GM21528 (cell line): ENCODE data around the gene TM6SF1.
"Not testable (repeated sequence)": the region's sequence is repeated elsewhere in the genome, so short reads cannot be mapped to it uniquely, and the experiment has no call there.

ENCODE experiments used
- ATAC-seq: cut with Tn5 transposase; IDR thresholded peaks from one replicate; pipeline ENCODE4 v1.9.1; 2021; ENCODE audit warnings: mild to moderate bottlenecking, moderate library complexity; ENCODE audit not compliant: unreplicated experiment, low FRiP score

The TM6SF1 gene

GRCh38 chr15:83087576-83087975, 19.9 kb upstream of the TM6SF1 start:
- no peak for ATAC-seq

DNA sequence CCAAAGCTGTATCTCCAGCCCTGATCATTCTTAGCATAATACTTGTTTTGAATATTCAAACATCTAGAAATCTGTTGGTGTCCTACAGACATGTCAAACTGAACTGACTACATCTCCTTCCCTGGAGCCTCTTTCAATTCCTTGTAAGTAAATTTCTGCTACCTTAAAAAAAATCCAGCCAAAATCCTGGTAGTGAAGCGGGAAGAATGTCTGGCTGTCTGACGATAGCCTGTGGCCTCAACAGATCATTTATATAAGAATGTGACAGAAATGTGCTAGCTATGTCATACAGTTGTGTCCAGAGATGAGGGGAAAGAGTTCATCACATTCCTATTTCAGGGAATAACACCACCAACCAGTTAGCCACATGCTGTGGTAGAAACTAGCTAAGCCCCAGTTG, 18.6 kb upstream of the TM6SF1 start:
- ATAC-seq = no peak

GRCh38 chr15:83090465-83090864, 17.0 kb upstream of the TM6SF1 start:
- ATAC-seq = no peak

- not testable (repeated sequence) for ATAC-seq
These were observed 15.5 kb upstream of the TM6SF1 start for GRCh38 chr15:83091965-83092308.

GRCh38 chr15:83092309-83092976, 15.0 kb upstream of the TM6SF1 start:
- peak; percentile 81 for ATAC-seq

- ATAC-seq = no peak
These were observed 12.9 kb upstream of the TM6SF1 start for GRCh38 chr15:83094583-83094982.

GRCh38 chr15:83098079-83098478, 9.4 kb upstream of the TM6SF1 start:
- no peak for ATAC-seq

- ATAC-seq = no peak
These were observed 8.2 kb upstream of the TM6SF1 start for GRCh38 chr15:83099290-83099689.

DNA sequence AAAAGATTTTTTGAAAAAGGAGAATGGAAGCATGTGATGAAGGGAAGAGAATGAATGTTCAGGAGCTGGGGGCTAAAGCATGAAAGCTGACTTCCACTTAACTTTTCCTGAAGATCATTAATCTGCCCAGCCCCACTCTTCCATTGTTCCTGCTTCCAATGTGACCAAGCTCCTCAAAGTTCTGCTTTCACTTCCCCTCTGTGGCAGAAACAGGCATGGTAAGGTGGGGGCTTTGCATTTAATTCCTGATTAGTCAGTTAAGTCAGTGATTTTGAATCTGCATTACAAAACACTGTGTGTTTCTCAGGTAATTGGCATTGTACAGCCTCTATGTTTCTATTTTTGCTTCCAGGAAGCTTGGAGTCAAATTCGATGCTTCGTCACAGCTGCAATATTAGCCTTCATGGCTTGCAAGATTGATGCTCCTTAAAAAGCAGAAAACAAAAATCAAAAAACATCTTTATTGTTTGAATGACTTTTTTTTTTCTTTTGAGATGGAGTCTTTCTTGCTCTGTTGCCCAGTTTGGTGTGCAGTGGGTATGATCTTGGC, 7.3 kb upstream of the TM6SF1 start:
- no peak for ATAC-seq

DNA sequence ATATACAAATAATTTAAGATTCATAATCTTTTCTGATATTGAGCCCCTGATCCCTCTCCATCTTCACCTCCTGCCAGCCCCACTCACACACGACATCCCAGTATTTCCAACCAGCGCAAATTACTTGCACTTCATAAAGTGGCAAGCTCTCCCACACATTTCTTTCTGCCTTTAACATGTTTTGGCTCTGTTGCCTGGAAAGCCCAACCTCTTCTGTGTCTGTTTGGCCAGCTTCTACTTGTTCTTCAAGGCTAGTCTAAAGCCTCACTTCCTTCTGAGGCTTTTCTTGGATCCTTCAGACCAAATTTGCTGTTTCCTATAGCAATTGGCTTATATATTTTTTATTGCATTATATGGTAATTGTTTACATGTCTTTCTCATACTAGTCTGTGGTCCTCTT, 5.1 kb upstream of the TM6SF1 start:
- ATAC-seq = no peak

DNA sequence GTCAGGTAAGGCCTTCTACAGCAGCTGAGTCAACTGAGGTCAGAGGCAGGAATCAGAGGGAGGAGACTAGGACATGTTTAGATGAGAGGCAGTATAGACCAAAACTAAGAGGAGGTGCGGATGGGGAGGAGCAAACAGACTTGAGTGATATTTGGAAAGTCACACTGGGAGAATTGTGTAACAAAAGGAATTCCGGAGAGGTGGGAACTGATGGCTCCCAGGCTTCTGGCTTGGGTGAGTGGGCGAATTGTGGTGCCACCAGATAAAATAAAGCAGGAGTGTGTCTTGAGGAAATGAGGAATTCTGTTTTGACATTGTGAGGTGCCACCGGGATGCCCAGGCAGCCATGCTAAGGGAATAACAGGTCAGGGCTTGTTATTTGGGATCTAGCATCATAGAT, 3.3 kb upstream of the TM6SF1 start:
- no peak for ATAC-seq

DNA sequence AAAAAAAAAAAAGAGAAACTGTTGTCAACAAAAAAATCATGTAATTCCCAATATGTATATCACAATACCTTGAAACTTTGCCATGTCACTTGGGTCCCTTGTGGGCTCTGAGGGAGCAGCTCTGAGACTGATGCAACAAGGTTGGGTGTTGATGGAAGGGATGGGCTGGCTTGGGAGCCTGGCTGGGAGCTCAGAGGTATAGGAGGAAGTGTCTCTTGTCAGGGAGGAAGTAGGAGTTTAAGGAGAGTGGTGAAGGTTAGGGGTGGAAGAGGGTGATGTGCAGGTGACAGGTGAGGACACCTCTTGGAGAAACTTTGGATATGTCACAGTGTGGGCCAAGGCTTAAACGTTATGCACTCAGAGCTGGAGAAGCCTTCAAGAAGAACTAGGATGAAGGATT, 2.0 kb upstream of the TM6SF1 start:
- ATAC-seq = no peak

- no peak for ATAC-seq
These were observed 366 bp downstream of the TM6SF1 start for GRCh38 chr15:83107841-83108181.

DNA sequence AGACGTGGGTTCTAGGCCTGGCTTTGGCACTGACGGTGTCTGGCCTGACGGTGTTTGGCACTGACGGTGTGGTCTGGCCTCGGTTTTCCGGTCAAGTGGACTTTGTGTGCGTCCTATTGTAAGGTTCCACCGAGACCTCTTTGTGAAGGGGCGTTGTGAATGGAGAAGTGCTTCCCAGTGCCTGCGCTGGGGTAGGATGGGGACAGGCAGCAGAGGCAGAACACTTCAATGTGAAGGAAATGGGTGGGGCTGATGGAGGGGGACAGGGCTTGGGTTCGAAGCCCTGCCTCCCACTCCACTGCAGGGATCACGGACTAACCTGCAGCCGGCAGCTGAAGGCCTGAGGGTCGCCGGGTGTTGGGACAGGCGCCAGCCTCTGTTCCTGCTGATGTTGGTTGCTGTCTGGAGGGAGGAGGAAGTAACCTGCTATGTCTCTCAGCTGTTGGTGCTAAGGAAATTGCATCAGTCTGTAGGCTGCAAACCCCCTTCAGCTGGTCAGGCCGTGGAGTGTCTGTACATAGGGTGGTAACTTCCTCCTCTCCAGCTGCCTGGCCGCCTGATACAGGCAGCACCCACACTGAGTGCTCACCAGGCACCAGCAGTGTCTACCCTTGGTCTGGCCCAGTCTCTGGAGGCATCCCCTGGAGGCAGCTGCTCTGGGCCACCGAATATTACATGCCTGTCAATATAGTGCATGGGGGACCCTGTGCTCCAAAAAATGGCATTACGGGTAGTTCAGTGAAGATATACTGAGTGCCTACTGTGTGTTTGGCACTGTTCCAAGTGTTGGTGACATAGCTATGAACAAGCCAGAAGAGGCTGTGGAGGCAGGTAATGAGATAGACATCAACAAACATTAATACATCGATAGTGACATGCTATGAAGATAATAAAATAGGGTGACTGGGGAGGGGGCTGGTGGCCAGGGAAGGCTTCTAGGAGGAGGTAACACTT, 1.1 kb downstream of the TM6SF1 start:
- peak; percentile 64 for ATAC-seq

DNA sequence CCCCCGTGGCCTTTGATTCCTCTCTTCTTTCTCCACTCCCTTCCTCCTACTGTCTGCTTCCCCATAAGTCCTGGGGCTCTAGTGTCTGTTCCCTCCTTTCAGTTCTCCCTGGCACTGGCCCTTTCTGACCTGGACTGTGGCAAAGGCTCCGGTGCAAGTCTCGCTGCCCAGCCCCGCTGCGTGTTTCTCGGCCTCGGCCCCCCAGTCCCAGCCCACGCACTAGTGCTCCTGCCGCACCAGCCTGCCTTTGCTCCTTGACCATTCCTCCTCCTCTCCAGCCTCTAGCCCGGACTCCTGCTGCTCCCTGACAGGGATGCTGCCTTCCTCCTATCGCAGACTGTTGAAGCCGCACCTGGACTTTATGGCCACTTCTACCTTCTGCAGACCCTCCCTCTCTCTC, 2.1 kb downstream of the TM6SF1 start:
- no peak for ATAC-seq

DNA sequence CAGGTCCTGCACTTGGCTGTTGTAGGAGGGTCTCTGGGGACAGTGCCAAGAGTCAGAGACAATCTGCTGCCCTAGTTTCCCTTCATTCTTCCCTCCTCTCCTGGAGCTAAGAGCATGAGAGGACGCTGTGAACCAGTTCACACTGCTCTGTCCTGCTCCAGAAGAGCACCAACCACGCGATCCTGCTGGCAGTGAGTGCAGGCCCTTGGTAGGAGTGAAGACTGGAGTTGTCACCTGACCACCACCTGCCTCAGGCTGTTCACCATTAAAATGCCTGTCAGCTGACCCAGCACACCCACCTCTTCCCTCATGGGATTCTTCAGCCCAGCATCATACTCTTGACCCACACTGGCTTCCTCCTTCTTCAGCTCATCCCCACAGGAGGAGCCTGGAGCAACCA, 2.9 kb downstream of the TM6SF1 start:
- no peak for ATAC-seq

GRCh38 chr15:83111149-83111548, 3.7 kb downstream of the TM6SF1 start:
- ATAC-seq = no peak

DNA sequence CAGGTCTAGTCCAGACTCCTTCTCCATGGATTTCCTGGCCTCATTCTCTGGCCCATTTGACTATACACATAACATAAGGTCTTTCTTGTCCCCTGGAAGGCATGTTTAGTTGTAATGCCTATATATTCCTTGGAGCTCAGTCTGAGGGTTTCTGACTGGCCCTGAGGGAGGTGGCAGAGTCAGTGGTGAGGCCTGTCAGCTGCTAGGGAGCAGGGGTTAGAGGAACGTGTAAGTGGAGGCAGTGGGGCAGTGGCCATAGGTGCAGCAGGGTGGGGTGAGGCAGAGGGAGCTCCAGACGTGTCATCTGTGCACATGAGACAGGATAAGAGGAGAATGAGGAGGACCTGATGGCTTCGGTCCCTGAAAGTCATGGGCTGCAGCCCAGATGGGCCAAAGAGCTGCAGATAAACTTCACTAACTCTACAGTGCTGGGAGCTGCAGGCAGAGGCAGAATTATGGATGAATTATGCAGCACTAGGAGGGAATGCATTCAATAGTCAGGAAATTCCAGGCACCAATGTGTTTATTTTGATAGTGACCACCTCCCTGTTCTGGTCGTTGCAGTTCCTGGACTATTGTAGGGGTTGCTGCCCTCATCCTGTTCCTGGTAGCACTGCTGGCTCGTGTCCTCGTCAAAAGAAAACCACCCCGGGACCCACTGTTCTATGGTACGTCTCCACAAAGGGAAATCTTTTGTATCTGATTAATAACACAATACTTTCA, 4.9 kb downstream of the TM6SF1 start:
- no peak for ATAC-seq

- no peak for ATAC-seq
These were observed 5.5 kb downstream of the TM6SF1 start for GRCh38 chr15:83112956-83113299.

DNA sequence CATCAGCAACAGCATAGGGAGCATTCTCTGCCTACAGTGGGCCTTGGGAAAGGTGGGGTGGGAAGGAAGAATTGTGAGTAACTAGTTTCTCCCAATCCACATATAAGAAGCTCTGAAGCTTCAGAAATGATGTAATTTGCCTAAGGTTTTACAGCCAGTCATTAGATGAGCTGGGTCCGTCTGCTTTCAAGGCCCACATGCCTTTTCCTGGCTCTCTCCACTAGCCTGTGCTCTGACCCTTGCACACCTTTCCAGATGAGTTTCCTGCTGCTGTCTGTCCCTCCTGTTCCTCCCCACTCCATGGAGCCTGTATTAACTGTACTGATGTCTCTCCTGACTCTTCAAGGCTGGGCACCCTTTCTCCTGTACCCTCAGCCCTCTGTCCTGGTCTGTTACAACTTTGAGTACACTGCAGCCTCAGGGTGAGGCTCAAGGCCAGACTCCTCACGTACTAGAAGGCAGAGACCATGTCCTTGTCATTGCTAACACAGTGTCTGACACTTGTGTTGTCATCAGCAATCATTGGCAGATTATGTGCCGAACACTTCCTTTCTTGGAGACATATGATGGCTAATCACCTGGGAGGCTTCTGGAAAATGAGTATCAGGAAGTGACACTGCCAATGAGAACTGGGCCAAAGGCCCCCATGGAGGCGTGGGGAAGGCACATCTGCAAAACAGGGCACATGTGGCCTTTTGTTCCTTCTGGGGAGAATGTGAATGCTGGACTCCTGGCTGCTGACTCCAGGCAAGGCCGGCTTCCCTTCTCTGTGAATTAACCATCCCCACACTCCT, 6.6 kb downstream of the TM6SF1 start:
- ATAC-seq = no peak
